Right kidney (tissue), 9 donors: ENCODE results near the gene FAM200A.
"Not testable (repeated sequence)": the region's sequence is repeated elsewhere in the genome, so short reads cannot be mapped to it uniquely, and the experiment has no call there.

Experiments used
- DNase-seq: peaks from one replicate; pipeline ENCODE4 v3.0.0-alpha.2; 2016
- long read RNA-seq, 8 donors: transcript quantifications; one replicate each; lab custom pipeline, GENCODE V29; 2026

Gene FAM200A
- long read RNA-seq, donor 1, partial matches to known transcripts, result 0 of 3 reads
- long read RNA-seq, donor 1, other reads (novel, unspliced or antisense), result 0 of 3 reads
- long read RNA-seq, donor 2, partial matches to known transcripts, result 0 of 2 reads
- long read RNA-seq, donor 2, other reads (novel, unspliced or antisense), result 0 of 2 reads
- long read RNA-seq, donor 3, transcript FAM200A-202 (2 exons, 2,480 nt), result major isoform, 5 of 11 reads
- long read RNA-seq, donor 3, partial matches to known transcripts, result 6 of 11 reads
- long read RNA-seq, donor 3, other reads (novel, unspliced or antisense), result 0 of 11 reads
- long read RNA-seq, donor 4, transcript FAM200A-202 (2 exons, 2,480 nt), result major isoform, 6 of 17 reads
- long read RNA-seq, donor 4, partial matches to known transcripts, result 0 of 17 reads
- long read RNA-seq, donor 4, other reads (novel, unspliced or antisense), result 11 of 17 reads
- long read RNA-seq, donor 5, transcript FAM200A-202 (2 exons, 2,480 nt), result major isoform, 5 of 5 reads
- long read RNA-seq, donor 5, partial matches to known transcripts, result 0 of 5 reads
- long read RNA-seq, donor 5, other reads (novel, unspliced or antisense), result 0 of 5 reads
- long read RNA-seq, donor 6, transcript FAM200A-202 (2 exons, 2,480 nt), result major isoform, 5 of 5 reads
- long read RNA-seq, donor 6, partial matches to known transcripts, result 0 of 5 reads
- long read RNA-seq, donor 6, other reads (novel, unspliced or antisense), result 0 of 5 reads
- long read RNA-seq, donor 7, transcript FAM200A-202 (2 exons, 2,480 nt), result major isoform, 11 of 12 reads
- long read RNA-seq, donor 7, partial matches to known transcripts, result 0 of 12 reads
- long read RNA-seq, donor 7, other reads (novel, unspliced or antisense), result 0 of 12 reads
- long read RNA-seq, donor 8, transcript FAM200A-202 (2 exons, 2,480 nt), result major isoform, 5 of 5 reads
- long read RNA-seq, donor 8, partial matches to known transcripts, result 0 of 5 reads
- long read RNA-seq, donor 8, other reads (novel, unspliced or antisense), result 0 of 5 reads

DNA sequence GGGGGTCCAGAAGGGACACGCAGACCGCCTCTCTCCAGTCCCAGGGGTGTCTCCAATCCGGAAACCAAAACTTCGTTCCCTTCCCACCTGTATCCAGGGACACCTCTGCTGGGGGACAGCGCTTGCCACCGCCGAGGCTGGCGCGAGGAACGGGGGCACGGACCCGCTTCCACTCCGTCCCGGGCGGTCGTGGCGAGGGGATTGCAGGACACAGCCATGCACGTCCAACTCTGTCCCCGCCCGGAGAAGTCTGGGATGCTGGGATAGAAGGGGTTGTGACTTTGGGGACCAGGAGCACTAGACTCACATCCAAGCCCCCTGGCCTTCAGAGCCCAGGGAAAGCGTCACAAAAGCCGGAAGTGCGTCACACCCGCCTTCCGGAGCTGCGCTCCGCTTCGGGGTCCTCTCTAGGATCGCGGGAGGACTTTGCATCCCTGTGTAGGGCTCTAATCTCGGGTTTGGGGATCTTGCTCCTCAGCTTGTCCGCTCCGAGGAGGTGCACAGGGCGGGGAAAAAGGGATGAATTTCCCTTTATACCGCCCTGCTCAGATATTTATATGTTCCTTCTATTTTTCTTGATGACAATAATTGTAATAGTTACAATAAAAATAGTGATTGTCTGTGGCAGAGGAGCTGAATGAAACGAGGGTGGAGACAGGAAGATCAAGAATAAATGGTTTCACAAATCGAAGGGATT lies at the start of gene FAM200A:
FAM200A (minus strand) TSS at position 348 of the 697 bp plus-strand sequence. CDS start 3,707 bp downstream, outside the sequence.
- peak; percentile 83 for DNase-seq

DNA sequence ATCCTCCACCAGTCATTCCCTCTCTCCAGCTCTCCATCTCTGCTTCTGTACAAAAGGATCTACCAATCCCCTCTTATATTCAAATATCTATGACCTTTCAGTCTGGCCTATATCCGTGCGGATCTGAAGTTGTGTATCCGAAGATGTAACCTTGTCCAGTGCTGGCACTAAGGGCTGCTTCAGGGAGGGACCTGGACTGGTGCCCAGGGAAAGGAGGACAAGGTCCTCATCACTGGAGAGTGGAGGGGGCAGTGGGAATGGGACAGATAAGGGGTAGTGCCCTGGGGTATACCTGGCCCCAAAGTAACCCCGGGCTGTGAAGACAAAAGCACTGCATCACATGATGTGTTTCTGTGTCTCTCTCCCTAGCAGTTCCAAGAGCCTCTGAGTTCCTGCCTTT lies 47.9 kb upstream of the FAM200A start:
- no peak for DNase-seq

DNA sequence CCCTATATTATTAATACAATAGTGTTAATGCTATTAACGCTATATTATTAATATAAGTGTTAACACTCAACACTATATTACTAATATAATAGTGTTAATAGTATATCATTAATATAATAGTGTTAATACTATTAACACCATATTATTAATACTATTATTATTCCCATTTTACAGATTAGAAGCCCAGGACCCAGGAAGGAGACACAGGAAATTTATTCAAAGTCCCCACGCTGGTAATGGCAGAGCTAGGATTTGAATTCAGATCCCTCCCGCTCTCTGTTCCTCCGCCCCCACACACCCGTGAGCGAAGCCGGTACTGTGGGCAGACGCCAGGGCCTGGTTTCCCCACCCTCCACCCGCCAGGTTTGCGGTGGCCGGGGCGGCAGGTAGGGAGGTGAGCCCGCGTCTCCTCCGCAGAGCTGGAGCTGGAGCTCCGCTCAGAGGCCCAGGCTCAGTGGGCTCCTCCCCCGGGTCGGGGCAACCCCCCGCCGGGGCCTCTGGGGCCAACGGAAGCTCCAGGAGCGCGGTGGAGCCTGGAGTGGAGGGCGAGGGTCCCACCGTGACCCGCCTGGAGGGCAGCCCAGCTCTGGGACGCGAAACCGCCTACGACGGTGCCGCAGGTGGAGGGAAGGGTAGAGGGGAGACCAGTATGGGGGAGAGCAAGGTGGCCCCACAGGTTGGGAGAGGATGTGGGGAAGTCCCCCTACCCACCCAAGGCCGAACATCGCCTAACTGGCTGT lies 46.0 kb upstream of the FAM200A start, which contains the start of gene TMEM225B:
TMEM225B (plus strand) TSS at position 506 of the 740 bp plus-strand sequence. CDS start 6,122 bp downstream, outside the sequence.
- no peak for DNase-seq

DNA sequence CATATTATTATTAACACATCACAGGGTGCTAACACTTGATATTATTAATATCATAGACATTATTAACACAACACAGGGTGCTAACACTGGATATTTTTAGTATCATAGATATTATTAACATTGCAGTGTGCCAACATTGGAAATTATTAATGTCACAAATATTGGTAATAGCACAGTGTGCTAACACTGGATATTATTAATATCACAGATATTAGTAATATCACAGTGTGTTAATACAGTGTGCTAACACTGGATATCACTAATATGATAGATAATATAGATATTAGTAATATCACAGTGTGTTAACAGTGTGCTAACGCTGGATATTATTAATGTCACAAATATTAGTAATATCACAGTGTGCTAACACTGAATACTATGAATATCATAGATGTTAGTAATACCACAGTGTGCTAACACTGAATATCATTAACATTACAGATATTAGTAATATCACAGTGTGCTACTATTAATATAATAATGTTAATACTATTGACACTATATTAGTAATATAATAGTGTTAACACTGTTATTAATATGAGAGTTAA lies 44.6 kb upstream of the FAM200A start:
- no peak for DNase-seq

- DNase-seq, result no peak
Observed at GRCh38 chr7:99594948-99595745, 43.2 kb upstream of the FAM200A start.

DNA sequence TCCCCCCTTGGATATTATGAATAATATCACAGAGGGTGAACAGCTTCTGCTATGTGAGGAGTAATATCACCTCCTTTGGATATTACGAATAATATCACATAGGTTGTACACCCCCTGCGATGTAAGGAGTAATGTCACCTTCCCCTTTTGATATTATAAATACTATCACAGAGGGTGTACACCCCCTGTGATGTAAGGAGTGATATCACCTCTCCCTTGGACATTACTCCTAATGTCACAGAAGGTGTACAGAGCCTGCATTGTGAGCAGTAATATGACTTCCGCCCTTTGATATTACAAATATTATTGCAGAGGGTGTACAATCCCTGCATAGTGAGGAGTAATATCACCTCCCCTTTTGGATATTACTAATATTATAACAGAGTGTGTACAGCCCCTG lies 37.0 kb upstream of the FAM200A start:
- DNase-seq, result no peak

DNA sequence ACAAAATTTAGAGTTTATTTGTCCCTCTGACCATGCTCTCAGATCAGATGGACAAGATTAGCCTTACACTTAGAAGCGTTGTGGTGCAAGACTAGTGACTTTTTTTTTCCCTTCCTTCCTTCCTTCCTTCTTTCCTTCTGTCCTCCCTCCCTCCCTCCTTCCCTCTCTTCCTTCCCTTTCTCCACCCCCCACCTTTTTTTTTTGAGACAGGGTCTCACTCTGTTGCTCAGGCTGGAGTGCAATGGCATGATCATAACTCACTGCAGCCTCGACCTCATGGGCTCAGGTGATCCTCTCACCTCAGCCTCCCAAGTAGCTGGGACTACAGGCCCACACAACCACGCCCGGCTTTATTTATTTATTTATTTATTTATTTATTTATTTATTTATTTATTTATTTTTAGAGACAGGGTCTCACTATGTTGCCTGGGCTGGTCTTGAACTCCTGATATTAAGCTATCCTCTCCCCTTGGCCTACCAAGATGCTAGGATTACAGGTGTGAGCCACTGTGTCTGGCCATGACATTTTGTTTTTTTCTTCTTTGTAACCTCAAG lies 28.9 kb upstream of the FAM200A start:
- not testable (repeated sequence) for DNase-seq

DNA sequence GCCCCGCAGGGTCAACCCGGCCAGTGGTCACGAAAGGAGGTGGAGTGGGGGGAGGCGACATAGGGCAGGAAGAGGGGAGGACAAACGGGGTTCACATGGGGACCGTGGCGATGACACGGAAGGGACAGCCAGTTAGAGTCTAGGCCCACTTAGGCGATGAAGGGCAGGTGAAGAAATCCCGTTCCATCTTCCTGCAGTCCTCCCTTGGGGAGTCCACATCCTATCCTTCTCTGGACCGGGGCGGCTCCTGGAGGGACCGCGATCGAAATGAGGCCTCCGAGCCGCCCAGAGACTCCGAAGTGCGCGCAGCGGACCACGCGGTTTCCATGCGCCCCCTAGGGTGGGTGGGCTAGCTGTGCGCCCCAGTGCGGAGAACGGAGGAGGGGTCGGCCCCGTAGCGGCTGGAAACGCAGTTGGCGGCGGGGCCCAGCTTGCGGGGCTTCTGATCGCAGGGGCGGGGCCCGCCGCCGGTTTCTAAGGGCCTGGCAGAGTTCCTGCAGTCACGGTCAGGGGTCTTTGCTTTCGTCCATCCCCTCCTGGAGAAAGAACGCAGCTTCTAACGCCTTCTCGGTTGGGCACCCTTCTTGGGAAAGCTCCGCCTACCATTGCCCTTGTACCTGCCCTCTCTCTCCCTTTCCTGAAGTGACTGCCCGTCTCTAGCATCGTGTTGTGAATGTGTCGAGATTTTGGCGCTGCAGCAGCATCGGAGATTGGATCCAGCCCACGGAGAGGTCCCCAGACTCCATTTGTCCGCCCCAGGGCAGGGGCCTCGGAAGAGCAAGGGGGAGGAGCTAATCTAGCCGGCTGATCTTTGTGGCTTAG lies 28.3 kb upstream of the FAM200A start:
- DNase-seq, result peak; percentile 84

GRCh38 chr7:99579281-99579955 lies 27.5 kb upstream of the FAM200A start:
- no peak for DNase-seq

DNA sequence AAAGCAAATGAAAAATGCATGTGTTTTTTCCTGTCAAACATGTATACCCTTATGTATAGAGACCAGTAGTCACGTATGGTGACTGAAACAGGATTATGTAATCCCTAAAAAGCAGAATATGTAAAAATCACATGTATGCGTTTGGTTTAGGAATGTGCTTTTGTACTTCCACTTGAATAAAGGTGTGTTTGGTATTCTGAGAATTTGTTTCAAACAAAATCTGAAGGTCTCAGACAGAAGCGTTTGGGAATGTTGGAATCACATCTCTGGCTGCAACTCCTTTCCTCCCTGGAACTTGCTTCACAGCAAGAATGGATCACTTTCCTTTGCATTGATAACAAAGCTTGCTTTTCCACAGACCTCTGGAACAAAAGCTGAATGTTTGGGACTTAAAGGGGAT lies 24.3 kb upstream of the FAM200A start:
- no peak for DNase-seq

DNA sequence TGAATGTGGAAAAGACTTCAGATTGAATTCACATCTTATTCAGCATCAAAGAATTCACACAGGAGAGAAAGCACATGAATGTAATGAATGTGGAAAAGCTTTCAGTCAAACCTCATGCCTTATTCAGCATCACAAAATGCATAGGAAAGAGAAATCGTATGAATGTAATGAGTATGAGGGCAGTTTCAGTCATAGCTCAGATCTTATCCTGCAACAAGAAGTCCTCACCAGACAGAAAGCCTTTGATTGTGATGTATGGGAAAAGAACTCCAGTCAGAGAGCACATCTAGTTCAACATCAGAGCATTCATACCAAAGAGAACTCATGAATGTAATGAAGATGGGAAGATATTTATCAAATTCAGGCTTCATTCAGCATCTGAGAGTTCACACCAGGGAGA lies 21.3 kb upstream of the FAM200A start:
- no peak for DNase-seq

- DNase-seq, result no peak
Observed at GRCh38 chr7:99571768-99572167, 19.9 kb upstream of the FAM200A start.

DNA sequence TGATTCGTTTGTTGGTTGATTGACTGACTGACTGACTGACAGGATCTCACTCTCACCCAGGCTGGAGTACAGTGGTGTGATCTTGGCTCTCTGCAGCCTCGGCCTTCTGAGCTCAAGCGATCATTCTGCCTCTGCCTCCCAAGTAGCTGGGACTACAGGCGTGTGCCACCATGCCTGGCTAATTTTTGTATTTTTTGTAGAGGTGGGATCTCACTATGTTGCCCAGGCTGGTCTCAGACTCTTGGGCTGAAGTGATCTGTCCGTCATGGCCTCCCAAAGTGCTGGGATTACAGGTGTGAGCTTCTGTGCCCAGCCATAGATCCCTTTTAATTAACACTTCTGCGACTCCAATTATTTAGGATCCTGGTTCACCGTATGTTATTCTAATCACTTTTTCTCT lies 16.9 kb upstream of the FAM200A start:
- DNase-seq, result not testable (repeated sequence)

DNA sequence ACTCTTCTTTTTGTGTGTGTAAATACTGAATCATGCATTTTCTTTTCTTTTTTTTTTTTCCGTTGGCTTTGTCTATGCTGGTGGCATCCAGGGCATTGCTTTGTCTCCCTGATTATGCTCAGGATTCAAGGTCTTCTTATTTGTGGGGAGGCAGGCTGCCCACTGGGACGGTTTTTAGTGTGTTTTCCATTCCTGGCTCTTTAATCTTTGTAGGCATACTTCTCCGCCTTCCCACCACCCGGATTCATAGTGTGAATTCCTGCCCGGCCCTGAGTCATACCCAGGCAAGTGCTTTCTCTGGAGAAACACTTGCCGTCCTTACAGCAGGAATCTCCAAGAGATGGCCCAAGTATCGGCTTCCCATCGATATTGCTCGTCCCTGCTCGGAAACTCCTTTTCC lies 11.7 kb upstream of the FAM200A start:
- no peak for DNase-seq

DNA sequence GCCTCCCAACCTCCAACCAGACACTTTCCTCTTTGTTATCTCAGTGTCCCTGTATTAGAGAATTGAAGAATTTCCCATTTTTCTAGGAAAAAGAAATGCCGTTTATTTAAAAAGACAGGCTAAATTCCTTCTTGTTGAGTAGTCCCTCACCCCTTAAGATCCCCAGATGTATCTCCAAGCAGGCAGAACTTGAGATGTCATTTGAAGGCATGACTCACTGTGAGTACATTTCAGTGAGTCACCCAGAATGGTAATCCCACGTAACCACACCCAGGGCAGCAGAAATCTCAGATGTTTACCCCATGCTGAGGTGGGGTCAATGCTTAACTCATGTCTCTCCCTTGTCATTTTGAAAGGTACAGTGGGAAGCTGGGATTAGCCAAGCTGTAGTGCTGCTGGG lies 10.9 kb upstream of the FAM200A start:
- no peak for DNase-seq

GRCh38 chr7:99562114-99562784 lies 10.3 kb upstream of the FAM200A start:
- DNase-seq, result no peak

DNA sequence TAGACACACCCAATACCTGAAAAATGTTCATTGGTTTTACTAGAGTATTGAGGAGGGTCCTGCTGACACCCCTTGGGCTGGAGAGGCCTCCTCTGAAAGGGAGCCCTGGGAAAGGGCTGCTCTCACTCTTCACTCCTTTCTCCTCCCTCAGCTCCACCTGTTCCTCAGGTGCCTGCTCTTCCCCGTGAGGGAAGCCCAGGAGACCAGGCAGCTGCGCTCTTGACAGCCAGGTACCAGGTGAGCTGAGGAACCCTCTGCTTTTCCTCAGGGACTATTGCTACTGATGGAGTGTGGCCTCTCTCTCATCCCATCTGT lies 9.8 kb upstream of the FAM200A start:
- DNase-seq, result no peak
